Measurements from ENCODE around the gene C17orf107.
"Not testable (repeated sequence)": the region's sequence is repeated elsewhere in the genome, so short reads cannot be mapped to it uniquely, and the experiment has no call there.

C17orf107 gene

GRCh38 chr17:4899341-4900230 is at the start of gene C17orf107:
TSS of gene C17orf107 (plus strand) at chr17:4899536. CDS start at chr17:4899763, 227 bp downstream.
- DNase-seq, result peak; percentile 82

DNA sequence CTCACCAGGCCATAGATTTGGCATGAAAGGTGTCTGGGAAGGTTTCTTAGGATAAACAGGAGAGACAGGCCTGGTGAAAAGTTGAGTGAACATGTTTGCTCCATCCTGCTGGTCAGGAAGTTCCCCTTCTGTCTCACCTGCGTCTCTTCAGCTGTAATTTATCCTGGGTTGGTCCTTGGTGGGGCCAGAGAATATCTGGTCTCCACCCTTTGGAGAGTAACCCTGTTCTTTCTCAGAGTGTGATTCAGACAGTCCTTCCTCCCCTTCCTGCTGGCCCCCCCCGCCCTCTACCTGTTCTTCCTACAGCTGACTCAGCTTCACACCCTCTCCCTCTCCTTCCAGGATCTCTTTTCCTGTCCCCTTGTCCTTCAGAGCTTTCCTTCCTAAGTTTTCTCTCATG is 49.1 kb upstream of the C17orf107 start:
- no peak for DNase-seq

DNA sequence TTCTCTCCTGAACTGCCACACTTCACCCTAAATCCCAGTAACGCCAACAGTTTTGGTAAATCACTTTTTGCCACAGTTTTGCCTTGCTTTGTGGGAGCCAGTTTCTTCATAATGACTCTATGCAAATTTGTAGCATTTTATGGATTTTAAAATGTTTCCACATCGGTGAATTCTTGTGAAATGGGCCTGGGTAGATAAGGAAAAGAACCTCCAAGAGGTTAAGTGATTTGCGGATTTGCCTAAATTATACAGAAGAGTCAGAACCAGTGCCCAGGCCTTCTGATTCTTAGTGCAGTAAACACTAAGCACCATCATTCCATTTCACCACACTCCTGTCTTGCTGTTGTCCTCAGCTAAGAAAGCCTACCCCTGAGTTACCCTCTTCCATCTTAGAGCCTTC is 48.3 kb upstream of the C17orf107 start:
- DNase-seq, result no peak

DNA sequence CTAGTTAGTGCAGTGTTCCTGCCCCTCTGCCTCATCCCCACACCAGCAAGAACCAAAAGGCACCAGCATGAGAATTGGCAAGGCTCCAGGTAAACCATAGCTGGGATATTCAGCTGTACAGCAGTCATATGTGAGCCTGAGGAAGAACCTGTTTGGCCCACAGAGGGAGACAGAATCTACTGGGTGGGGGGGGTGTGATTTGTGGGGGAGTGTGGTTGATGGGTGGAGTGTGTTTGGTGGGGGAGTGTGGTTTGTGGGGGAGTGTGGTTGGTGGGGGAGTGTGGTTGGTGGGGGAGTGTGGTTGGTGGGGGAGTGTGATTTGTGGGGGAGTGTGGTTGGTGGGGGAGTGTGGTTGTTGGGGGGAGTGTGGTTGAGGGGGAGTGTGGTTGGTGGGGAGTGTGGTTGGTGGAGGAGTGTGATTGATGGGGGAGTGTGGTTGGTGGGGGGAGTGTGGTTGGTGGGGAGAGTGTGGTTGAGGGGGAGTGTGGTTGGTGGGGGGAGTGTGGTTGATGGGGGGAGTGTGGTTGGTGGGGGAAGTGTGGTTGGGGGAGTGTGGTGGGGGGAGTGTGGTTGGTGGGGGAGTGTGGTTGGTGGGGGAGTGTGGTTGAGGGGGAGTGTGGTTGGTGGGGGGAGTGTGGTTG is 46.6 kb upstream of the C17orf107 start:
- DNase-seq, result no peak

DNA sequence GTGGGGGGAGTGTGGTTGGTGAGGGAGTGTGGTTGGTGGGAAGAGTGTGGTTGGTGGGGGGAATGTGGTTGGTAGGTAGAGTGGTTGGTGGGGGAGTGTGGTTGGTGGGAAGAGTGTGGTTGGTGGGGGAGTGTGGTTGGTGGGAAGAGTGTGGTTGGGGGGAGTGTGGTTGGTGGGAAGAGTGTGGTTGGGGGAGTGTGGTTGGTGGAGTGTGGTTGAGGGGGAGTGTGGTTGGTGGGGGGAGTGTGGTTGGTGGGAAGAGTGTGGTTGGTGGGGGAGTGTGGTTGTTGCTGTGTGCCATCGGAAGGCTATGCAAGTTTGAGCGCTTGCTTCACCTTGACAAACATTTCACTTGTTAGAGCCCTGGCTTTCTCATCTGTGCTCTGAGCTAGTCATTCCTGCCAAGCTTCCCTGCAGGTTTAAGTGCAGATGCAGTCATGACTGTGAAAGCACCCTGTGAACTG is 46.1 kb upstream of the C17orf107 start:
- DNase-seq, result no peak

GRCh38 chr17:4854111-4854681 is 45.1 kb upstream of the C17orf107 start:
- no peak for DNase-seq

GRCh38 chr17:4856271-4856936 is 42.9 kb upstream of the C17orf107 start:
- DNase-seq, result no peak

GRCh38 chr17:4856937-4857314 is 42.4 kb upstream of the C17orf107 start:
- no peak for DNase-seq

DNA sequence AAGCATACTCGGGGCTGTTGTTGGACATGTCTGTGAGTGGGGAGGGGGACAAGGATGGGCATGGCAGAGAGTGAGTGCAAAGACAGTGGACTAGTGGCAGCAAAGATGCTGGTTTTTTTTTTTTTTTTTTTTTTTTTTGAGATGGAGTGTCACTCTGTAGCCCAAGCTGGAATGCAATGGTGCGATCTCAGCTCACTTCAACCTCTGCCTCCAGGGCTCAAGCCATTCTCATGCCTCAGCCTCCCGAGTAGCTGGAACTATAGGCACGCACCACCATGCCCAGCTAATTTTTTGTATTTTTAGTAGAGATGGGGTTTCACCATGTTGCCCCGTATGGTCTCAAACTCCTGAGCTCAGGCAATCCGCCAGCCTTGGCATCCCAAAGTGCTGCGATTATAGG is 42.0 kb upstream of the C17orf107 start:
- not testable (repeated sequence) for DNase-seq

- no peak for DNase-seq
Observed at GRCh38 chr17:4858068-4858881, 41.1 kb upstream of the C17orf107 start.

GRCh38 chr17:4858882-4859260 is 40.5 kb upstream of the C17orf107 start:
- DNase-seq, result no peak

DNA sequence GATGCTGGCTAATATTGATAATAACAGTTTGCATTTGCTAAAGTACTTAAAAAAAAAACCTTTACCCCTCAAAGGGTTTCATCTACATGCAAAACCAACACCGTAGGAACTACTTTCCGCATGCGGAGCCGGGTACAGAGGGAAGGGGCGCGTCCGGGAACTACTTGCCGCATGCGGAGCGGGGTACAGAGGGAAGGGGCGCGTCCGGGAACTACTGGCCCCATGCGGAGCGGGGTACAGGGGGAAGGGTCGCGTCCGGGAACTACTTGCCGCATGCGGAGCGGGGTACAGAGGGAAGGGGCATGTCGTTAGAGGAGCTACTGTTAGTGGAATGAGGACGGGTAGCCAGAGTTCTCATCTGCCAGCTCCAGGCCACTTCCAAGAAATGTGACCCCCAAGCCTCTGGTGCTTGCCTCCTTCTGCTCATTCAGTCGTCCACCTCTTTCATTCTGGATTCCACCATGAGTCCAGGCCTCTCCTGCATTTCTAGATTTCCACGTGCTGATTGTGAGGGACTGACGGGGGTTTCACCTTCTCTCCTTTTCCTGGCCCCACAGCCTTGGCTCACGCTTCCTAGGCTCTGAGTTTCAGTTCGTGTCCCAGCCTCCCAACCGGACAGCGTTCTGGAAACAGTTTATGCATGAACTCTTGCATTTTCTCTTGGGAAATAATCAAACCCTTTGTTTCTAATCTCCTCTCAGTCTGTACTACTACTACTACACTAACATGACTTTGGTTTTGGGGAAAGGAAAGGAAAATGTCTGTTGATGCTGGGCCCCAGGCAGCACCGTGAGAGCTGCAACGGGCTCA is 39.3 kb upstream of the C17orf107 start:
- DNase-seq, result no peak

- no peak for DNase-seq
Observed at GRCh38 chr17:4860651-4861050, 38.7 kb upstream of the C17orf107 start.

GRCh38 chr17:4861052-4861451 is 38.3 kb upstream of the C17orf107 start:
- DNase-seq, result no peak

- DNase-seq, result no peak
Observed at GRCh38 chr17:4862720-4863119, 36.6 kb upstream of the C17orf107 start.

DNA sequence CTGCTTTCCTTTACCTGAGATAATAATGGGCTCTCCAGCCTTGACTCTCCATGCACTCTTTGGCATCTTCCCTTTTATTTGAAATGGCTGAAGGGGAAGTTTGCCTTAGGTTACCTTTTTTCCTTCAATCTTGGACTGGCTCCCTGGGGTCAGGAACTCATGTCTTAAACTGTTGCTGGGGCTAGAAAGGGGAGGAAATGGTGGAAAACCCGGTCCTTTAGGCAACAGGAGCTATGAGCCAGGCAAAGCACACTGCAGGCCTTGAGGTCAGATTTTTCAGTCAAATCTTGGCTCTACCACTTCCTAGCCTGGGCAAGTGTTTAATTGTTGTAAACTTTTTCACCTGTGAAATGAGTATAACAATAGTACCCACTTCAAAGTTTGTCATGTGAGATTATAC is 36.0 kb upstream of the C17orf107 start:
- no peak for DNase-seq

DNA sequence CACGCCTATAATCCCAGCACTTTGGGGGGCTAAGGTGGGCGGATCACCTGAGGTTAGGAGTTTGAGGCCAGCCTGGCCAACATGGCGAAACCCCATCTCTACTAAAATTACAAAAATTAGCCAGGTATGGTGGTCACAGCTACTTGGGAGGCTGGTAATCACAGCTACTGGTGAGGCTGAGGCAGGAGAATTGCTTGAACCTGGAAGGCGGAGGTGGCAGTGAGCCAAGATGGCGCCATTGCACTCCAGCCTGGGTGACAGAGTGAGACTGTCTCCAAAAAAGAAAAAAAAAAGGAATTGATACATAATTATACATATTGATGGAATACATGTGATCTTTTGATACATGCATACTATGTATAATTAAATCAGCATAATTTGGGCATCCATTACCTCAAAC is 31.8 kb upstream of the C17orf107 start:
- not testable (repeated sequence) for DNase-seq

- not testable (repeated sequence) for DNase-seq
Observed at GRCh38 chr17:4869058-4869998, 30.0 kb upstream of the C17orf107 start.

- DNase-seq, result no peak
Observed at GRCh38 chr17:4870855-4871254, 28.5 kb upstream of the C17orf107 start.

GRCh38 chr17:4872786-4873185 is 26.6 kb upstream of the C17orf107 start:
- no peak for DNase-seq
